22Rv1 (cell line): ENCODE measurements around the gene SYNGR3.

ENCODE experiments used
- ZFX ChIP-seq: fragments of 450-650 bp; IDR thresholded peaks from 2 replicates; pipeline ENCODE4 v1.6.1; 2017; ENCODE audit warnings: antibody characterized with exemption, borderline replicate concordance
- TF ChIP-seq, protein P1 (sequence below): fragments of 450-650 bp; IDR thresholded peaks from 2 replicates; pipeline ENCODE4 v1.5.1; 2017; ENCODE audit warnings: mild to moderate bottlenecking

DNA sequence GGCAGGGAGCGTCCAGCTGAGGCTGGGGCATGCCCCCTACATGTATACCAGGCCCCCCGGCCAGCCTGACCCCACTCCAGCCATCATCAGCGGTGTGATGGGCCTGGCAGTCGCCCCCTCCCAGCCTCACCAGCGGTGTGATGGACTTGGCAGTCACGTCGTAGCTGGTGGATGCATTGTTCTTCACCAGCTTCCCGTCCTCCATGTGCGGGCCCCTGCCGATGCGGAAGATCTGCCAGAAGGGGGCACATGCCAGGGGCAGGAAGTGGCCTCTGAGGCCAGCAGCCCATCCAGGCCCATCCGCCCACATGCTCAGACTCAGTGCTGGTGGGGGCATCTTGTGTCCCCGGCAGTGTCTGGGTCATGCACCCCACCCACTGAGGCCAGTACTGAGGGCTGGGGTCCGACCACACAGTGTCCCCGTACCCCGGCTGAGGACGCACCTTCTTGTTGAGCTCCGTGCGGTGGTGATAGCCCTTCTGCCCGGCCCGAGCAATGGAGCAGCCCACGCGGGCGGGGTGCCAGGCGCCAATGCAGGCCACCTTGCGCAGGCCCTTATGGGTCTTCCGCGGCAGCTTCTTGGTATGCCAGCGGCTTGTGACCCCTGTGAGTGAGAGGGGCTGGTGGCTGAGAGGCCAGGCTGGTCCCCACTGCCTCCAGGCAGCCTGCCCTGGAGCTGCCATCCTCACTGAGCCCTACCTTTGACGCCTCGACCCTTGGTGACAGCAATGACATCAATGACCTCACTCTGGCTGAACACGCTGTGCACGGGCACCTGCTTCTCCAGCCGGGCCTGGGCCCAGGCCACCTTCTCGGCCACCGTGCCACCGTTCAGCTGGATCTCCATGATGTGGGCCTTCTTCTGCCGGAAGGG lies 43.0 kb upstream of the SYNGR3 start:
- TF ChIP-seq, protein P1, sequence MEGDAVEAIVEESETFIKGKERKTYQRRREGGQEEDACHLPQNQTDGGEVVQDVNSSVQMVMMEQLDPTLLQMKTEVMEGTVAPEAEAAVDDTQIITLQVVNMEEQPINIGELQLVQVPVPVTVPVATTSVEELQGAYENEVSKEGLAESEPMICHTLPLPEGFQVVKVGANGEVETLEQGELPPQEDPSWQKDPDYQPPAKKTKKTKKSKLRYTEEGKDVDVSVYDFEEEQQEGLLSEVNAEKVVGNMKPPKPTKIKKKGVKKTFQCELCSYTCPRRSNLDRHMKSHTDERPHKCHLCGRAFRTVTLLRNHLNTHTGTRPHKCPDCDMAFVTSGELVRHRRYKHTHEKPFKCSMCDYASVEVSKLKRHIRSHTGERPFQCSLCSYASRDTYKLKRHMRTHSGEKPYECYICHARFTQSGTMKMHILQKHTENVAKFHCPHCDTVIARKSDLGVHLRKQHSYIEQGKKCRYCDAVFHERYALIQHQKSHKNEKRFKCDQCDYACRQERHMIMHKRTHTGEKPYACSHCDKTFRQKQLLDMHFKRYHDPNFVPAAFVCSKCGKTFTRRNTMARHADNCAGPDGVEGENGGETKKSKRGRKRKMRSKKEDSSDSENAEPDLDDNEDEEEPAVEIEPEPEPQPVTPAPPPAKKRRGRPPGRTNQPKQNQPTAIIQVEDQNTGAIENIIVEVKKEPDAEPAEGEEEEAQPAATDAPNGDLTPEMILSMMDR, result no peak
- no peak for TF ChIP-seq ZFX
